Calu3 (cell line): Measurements from ENCODE around the gene TEAD4. TPM values are rescaled to one million over a fixed set of nuclear protein-coding genes. Genes with fewer than 3 reads are reported as not detected.

Experiments
- BruUV-seq: library from RNA; stranded (reverse); fragments of 400-500 nt; replicated peaks from 2 replicates; lab custom pipeline; 2021; lab: Mats Ljungman, UMichigan
- CTCF ChIA-PET: fragments of 300-600 bp; sonication (Branson Sonifier 250); formaldehyde crosslinking; loops from one replicate; lab custom pipeline; 2022; ENCODE audit warnings: antibody characterized with exemption; lab: Charles Lee
- DNase-seq: peaks from one replicate; pipeline ENCODE4 v3.0.0; 2022
- H3K27ac Mint-ChIP-seq: one replicate; pipeline ENCODE4 v1.8.0; 2022; ENCODE audit warnings: mixed read lengths; ENCODE audit not compliant: unreplicated experiment
- H3K27me3 Mint-ChIP-seq: one replicate; pipeline ENCODE4 v1.8.0; 2022; ENCODE audit warnings: mixed read lengths; ENCODE audit not compliant: unreplicated experiment
- H3K36me3 Mint-ChIP-seq: one replicate; pipeline ENCODE4 v1.8.0; 2022; ENCODE audit warnings: mild to moderate bottlenecking, moderate library complexity, mixed read lengths; ENCODE audit not compliant: insufficient read depth, unreplicated experiment
- H3K4me1 Mint-ChIP-seq: one replicate; pipeline ENCODE4 v1.8.0; 2022; ENCODE audit warnings: mild to moderate bottlenecking, low read depth, mixed read lengths; ENCODE audit not compliant: unreplicated experiment
- H3K4me3 Mint-ChIP-seq: one replicate; pipeline ENCODE4 v1.8.0; 2022; ENCODE audit warnings: mild to moderate bottlenecking, low read depth, moderate library complexity, mixed read lengths; ENCODE audit not compliant: unreplicated experiment
- H3K9me3 Mint-ChIP-seq: one replicate; pipeline ENCODE4 v1.8.0; 2022; ENCODE audit warnings: low read depth, mixed read lengths; ENCODE audit not compliant: unreplicated experiment
- intact Hi-C: fragments of 100-400 bp; cut with micrococcal nuclease; formaldehyde crosslinking; loops from one replicate; pipeline ENCODE4 v1.10.0; 2022; ENCODE audit not compliant: unreplicated experiment
- total RNA-seq: library from RNA; stranded (reverse); gene quantifications from 2 replicates; pipeline ENCODE4 v1.2.3, GENCODE V29; 2022
- TF ChIP-seq, protein P1 (sequence below): fragments of 200-600 bp; IDR thresholded peaks from one replicate; pipeline ENCODE4 v1.8.0; 2022; ENCODE audit warnings: antibody characterized with exemption; ENCODE audit not compliant: unreplicated experiment

TEAD4 gene
- total RNA-seq, 1 experiment from 2014 or later: 33.0 TPM

DNA sequence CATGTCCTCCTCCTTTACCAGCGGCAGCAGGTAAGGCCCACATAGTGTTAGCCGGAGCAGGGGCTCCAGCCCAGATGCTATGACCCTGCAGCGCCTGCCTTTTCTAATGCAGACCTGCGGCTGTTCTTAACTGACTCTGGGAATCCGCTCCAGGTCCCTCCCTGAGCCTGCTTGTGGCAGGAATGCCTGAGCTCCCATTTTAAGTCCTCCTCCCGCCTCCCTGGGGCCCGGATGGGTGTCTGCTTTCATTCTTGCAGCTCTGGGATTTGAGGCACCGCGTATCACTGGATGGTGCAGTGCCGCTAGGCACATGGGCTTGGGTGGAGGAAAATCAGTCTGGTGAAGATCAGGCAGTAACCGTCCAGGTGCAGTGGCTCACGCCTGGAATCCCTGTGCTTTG lies 125.5 kb downstream of the TEAD4 start:
- no peaks in the 10 kb centered on the region for H3K36me3 Mint-ChIP-seq
- no peak overlapping the region for H3K27ac Mint-ChIP-seq
- TF ChIP-seq, protein P1, sequence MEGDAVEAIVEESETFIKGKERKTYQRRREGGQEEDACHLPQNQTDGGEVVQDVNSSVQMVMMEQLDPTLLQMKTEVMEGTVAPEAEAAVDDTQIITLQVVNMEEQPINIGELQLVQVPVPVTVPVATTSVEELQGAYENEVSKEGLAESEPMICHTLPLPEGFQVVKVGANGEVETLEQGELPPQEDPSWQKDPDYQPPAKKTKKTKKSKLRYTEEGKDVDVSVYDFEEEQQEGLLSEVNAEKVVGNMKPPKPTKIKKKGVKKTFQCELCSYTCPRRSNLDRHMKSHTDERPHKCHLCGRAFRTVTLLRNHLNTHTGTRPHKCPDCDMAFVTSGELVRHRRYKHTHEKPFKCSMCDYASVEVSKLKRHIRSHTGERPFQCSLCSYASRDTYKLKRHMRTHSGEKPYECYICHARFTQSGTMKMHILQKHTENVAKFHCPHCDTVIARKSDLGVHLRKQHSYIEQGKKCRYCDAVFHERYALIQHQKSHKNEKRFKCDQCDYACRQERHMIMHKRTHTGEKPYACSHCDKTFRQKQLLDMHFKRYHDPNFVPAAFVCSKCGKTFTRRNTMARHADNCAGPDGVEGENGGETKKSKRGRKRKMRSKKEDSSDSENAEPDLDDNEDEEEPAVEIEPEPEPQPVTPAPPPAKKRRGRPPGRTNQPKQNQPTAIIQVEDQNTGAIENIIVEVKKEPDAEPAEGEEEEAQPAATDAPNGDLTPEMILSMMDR: no peak
- H3K4me3 Mint-ChIP-seq: no peak overlapping the region
- no peaks in the 10 kb centered on the region for H3K9me3 Mint-ChIP-seq
- intact Hi-C loops: no loop called here
- CTCF ChIA-PET: interaction anchor here (0.6 kb wide), 1 partner anchor 32 kb away, joined by 3 read pairs; no protein-coding TSS in a partner anchor
- DNase-seq: no peak
- BruUV-seq: no TSS peak
- H3K27me3 Mint-ChIP-seq: no peaks in the 10 kb centered on the region
- peaks cover 11% of the 10 kb centered on the region for H3K4me1 Mint-ChIP-seq

DNA sequence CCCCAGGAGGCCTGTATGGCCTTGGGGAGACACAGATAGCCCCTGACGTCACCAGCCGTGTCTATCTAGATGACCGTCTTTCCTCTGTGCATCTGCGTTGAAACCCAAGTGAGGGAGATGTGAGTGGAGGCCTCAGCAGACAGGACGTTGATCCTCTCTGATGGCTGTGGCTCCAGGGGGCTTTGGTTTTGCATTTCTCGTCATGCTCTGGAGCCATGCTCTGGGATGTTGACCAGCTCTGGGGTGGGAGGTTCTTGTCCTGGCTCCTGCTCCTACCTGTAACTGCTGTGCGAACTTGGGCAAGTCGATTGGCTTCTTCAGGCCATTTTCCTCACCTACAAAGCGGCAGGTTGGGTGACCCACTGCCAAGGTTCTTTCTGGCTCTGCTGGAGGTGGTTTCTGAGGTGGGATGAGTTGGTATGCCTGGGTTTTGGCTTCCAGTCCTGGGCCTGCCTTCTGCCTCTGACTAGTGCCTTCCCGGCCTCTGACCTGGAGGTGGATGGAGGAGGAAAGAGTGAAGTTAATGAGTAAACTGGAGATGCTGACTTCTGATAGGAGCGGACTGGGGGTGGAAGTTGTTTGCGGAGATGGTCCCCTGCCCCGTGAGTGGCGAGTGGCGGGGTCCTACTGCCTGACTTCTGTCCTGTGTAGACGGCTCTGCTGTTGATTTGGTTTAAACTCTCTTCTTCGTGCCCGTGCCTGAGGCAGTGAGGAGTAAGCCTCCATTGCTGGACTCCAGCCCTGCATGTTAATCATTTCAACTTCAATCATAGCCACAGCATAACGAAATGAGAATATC lies 126.3 kb downstream of the TEAD4 start:
- CTCF ChIA-PET: interaction anchor here (0.6 kb wide), 1 partner anchor 33 kb away, joined by 3 read pairs; no protein-coding TSS in a partner anchor
- Mint-ChIP-seq H3K4me3 (no peak overlapping the region), H3K27me3 (no peaks in the 10 kb centered on the region), H3K9me3 (no peaks in the 10 kb centered on the region), H3K27ac (no peak overlapping the region), H3K4me1 (peaks cover 11% of the 10 kb centered on the region), H3K36me3 (no peaks in the 10 kb centered on the region)
- no peak for DNase-seq
- TF ChIP-seq, protein P1: no peak
- intact Hi-C loops: no loop called here
- no TSS peak for BruUV-seq

DNA sequence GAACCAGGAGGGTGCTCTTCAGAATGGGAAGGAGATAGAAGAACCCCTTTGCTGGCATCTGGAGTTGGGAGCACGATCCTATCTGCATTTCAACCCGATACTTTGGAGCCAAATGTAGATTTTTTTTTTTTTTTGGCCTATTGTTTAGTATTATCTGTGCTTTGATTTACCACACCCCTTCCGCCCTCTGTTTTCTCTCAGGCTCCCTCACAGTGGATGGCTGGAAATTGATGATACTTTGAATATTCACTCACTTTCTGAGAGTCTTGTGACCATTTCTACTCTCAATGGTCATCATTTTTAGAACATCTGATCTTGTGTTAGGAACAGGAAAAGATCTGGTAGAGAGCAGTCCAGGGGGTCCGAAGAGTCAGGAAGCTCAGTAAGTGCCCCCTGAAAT lies 127.0 kb downstream of the TEAD4 start:
- TF ChIP-seq, protein P1: no peak
- DNase-seq: no peak
- CTCF ChIA-PET: no interaction called here
- BruUV-seq: no TSS peak
- H3K9me3 Mint-ChIP-seq: no peaks in the 10 kb centered on the region
- no peaks in the 10 kb centered on the region for H3K27me3 Mint-ChIP-seq
- no peak overlapping the region for H3K27ac Mint-ChIP-seq
- H3K36me3 Mint-ChIP-seq: no peaks in the 10 kb centered on the region
- no peak overlapping the region for H3K4me3 Mint-ChIP-seq
- intact Hi-C loops: no loop called here
- H3K4me1 Mint-ChIP-seq: peaks cover 11% of the 10 kb centered on the region

DNA sequence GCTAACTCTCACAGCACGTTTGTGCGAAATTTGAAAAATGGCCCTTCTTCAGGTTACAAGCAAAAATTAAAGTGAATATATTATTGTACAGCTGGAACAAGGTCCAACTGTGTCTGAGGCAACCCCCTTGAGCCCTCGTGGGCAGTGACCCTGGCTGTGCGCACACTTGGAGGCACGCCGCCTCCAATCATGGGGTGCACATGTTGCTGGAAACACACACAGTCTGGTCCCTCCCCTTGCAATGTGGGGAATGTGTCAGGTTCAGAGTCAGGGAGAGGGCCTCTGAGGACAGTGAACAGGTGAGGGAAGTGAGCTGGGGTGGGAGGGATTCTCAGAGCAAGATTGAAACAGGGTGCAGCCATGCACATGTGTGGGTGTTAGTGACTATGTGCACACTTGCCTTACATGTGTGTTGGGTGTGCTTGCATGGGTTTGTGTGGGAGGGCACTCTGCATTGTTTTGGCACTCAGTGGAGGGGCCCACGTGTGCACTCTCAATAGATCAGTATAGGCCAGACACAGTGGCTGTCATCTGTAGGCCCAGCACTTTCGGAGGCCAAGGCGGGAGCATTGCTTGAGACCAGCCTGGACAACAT lies 127.6 kb downstream of the TEAD4 start:
- H3K4me3 Mint-ChIP-seq: no peak overlapping the region
- H3K9me3 Mint-ChIP-seq: no peaks in the 10 kb centered on the region
- intact Hi-C loops: no loop called here
- no peaks in the 10 kb centered on the region for H3K27me3 Mint-ChIP-seq
- TF ChIP-seq, protein P1: no peak
- no peak overlapping the region for H3K27ac Mint-ChIP-seq
- CTCF ChIA-PET: no interaction called here
- no TSS peak for BruUV-seq
- DNase-seq: no peak
- peaks cover 11% of the 10 kb centered on the region for H3K4me1 Mint-ChIP-seq
- H3K36me3 Mint-ChIP-seq: no peaks in the 10 kb centered on the region
